K562 (cell line): ENCODE measurements around the gene ARHGAP9. TPM values are rescaled to one million over a fixed set of nuclear protein-coding genes. Genes with fewer than 3 reads are reported as not detected.

ENCODE experiments used
- CREB3 ChIP-seq: fragments of 450-650 bp; conservative IDR thresholded peaks from 2 replicates; pipeline ENCODE4 v1.6.1; 2016; ENCODE audit warnings: missing genetic modification characterization, low read depth, mild to moderate bottlenecking, missing compliant biosample characterization, moderate library complexity
- DMBX1 ChIP-seq: fragments of 250-450 bp; sonication (Bioruptor Pico); IDR thresholded peaks from 2 replicates; pipeline ENCODE4 v1.8.0; 2022; ENCODE audit warnings: inconsistent platforms, mild to moderate bottlenecking, moderate library complexity, borderline replicate concordance
- HCFC1 ChIP-seq: IDR thresholded peaks from 2 replicates; pipeline ENCODE4 v1.6.1; 2012; ENCODE audit warnings: low read depth, low read length, improper control_type of control experiment
- HDAC1 ChIP-seq, 2 experiments: fragments of 450-650 bp; IDR thresholded peaks; 2 replicates each; pipeline ENCODE4 v1.6.1; 2016 to 2017; ENCODE audit warnings: inconsistent platforms in 1 of 2, mild to moderate bottlenecking in 1 of 2, moderate library complexity in 1 of 2
- MAFK ChIP-seq: IDR thresholded peaks from 2 replicates; pipeline ENCODE4 v1.6.1; 2011; ENCODE audit warnings: low read length, improper control_type of control experiment
- NR2C2 ChIP-seq, 2 experiments: fragments of 200-800 bp in 1 of 2; sonication (Bioruptor generic) in 1 of 2; sonication (generic) in 1 of 2; formaldehyde crosslinking in 1 of 2; IDR thresholded peaks; 2 replicates each; pipeline versions ENCODE4 v1.6.1 to v1.8.0; 2016 to 2022; ENCODE audit warnings: mild to moderate bottlenecking in 1 of 2, missing compliant biosample characterization in 1 of 2, missing genetic modification characterization in 1 of 2, missing genetic modification reagents in 1 of 2
- POLR2AphosphoS5 ChIP-seq: IDR thresholded peaks from 2 replicates; pipeline ENCODE4 v1.6.1; 2011; ENCODE audit warnings: mild to moderate bottlenecking, low read depth, low read length, moderate library complexity; ENCODE audit not compliant: control insufficient read depth, insufficient read depth
- POLR2B ChIP-seq: fragments of 450-650 bp; IDR thresholded peaks from 2 replicates; pipeline ENCODE4 v1.6.1; 2018; ENCODE audit warnings: low read depth; ENCODE audit not compliant: partially characterized antibody
- SIN3B ChIP-seq: fragments of 450-650 bp; IDR thresholded peaks from 2 replicates; pipeline ENCODE4 v1.6.1; 2017; ENCODE audit warnings: low read depth, mild to moderate bottlenecking, moderate library complexity
- THRB ChIP-seq: fragments of 450-650 bp; formaldehyde crosslinking; conservative IDR thresholded peaks from 2 replicates; pipeline ENCODE4 v1.4.0; 2022; ENCODE audit warnings: mild to moderate bottlenecking, missing genetic modification characterization
- ZEB2 ChIP-seq: fragments of 450-650 bp; IDR thresholded peaks from 2 replicates; pipeline ENCODE4 v1.6.1; 2016
- ZKSCAN8 ChIP-seq: fragments of 200-800 bp; sonication (Bioruptor generic); IDR thresholded peaks from 2 replicates; pipeline ENCODE4 v1.6.1; 2016; ENCODE audit warnings: missing genetic modification characterization, missing compliant biosample characterization
- ZNF197 ChIP-seq: fragments of 200-800 bp; sonication (Bioruptor generic); IDR thresholded peaks from 2 replicates; pipeline ENCODE4 v1.6.1; 2016; ENCODE audit warnings: low read depth, missing genetic modification characterization, missing compliant biosample characterization
- ZNF384 ChIP-seq: IDR thresholded peaks from 2 replicates; pipeline ENCODE4 v1.6.1; 2012; ENCODE audit warnings: low read depth, low read length, improper control_type of control experiment
- ZNF395 ChIP-seq: fragments of 200-800 bp; sonication (Bioruptor generic); IDR thresholded peaks from 2 replicates; pipeline ENCODE4 v1.6.1; 2017; ENCODE audit warnings: missing genetic modification characterization, missing compliant biosample characterization
- ZNF444 ChIP-seq: fragments of 250-450 bp; sonication (Bioruptor Pico); IDR thresholded peaks from 2 replicates; pipeline ENCODE4 v1.4.0; 2020; ENCODE audit warnings: mild to moderate bottlenecking, moderate library complexity
- ZNF507 ChIP-seq: conservative IDR thresholded peaks from 2 replicates; pipeline ENCODE4 v1.6.1; 2017; ENCODE audit warnings: missing genetic modification characterization, missing compliant biosample characterization
- ZNF830 ChIP-seq: fragments of 250-450 bp; sonication (Bioruptor Pico); IDR thresholded peaks from 2 replicates; pipeline ENCODE4 v1.5.0; 2021; ENCODE audit warnings: mild to moderate bottlenecking
- ZSCAN32 ChIP-seq: fragments of 450-650 bp; formaldehyde crosslinking; IDR thresholded peaks from 2 replicates; pipeline ENCODE4 v1.4.0; 2020; ENCODE audit warnings: mild to moderate bottlenecking, moderate library complexity
- polyA plus RNA-seq, 8 experiments: library from polyadenylated mRNA; depleted of rRNA in 4 of 8; stranded (reverse) in 5 of 8; unstranded in 3 of 8; fragments of >200 nt; fragmentation: Nextera tagmentation in 2 of 8; fragmentation: Illumina TruSeq in 1 of 8; extraction: Ambion mirVana in 2 of 8; extraction: Trizol in 1 of 8; gene quantifications; 2 replicates each; pipeline versions ENCODE4 v1.2.1 to v1.2.3, GENCODE V29; 2011 to 2014; ENCODE audit warnings: inconsistent platforms in 1 of 8, missing spikeins in 1 of 8
- total RNA-seq, 7 experiments: library from RNA; depleted of rRNA in 6 of 7; stranded (reverse); fragments of >200 nt in 6 of 7; fragmentation: Illumina TruSeq in 2 of 7; extraction: Trizol in 2 of 7; gene quantifications; 2 replicates each; pipeline versions ENCODE4 v1.2.1 to v1.2.3, GENCODE V29; 2011 to 2021; ENCODE audit warnings: low replicate concordance in 1 of 7
- TF ChIP-seq, protein P1 (sequence below), 2 experiments: IDR thresholded peaks in 1 of 2; conservative IDR thresholded peaks in 1 of 2; 2 replicates each; pipeline ENCODE4 v1.6.1; 2016; ENCODE audit warnings: low read depth in 2 of 2, mild to moderate bottlenecking in 1 of 2, missing compliant biosample characterization in 1 of 2, missing genetic modification characterization in 1 of 2, moderate library complexity in 1 of 2

Gene ARHGAP9
- total and polyA plus RNA-seq, 9 of the 15 experiments (the other 6 are each of a cell fraction or from before 2014, with no cell fraction given) = 1.5 to 10.2 (median 5.1) TPM

- peak; percentile 44 for TF ChIP-seq HCFC1
- TF ChIP-seq SIN3B = no peak
- no peak for TF ChIP-seq ZNF444
- 0 out of 2 replicates have a peak, but pooled peaks have one; percentile 36 for TF ChIP-seq THRB (CRISPR knock-in tag)
- TF ChIP-seq MAFK = no peak; the same call in 1 of the 2 replicates
- peak; percentile 94 for TF ChIP-seq DMBX1 (CRISPR knock-in tag)
- TF ChIP-seq ZNF197 = peak; percentile 61; the same call in 1 of the 2 replicates
- TF ChIP-seq ZNF395 (CRISPR knock-in tag) = peak; percentile 95
- peak; percentile 79 for TF ChIP-seq ZKSCAN8 (CRISPR knock-in tag)
- TF ChIP-seq NR2C2 (CRISPR knock-in tag; IDR thresholded peaks at IDR 0.05) = no peak
- peak; percentile 75 for TF ChIP-seq NR2C2 (tag; IDR thresholded peaks at IDR 0.05)
- no peak for TF ChIP-seq ZNF384
- TF ChIP-seq ZEB2 = 0 out of 2 replicates have a peak, but pooled peaks have one; percentile 53
- TF ChIP-seq ZNF507 = no peak
- 0 out of 4 replicates have a peak, but pooled peaks of 1 of the 2 experiments have one; percentile 33 for TF ChIP-seq HDAC1 (IDR thresholded peaks at IDR 0.05)
- TF ChIP-seq CREB3 (tag) = 0 out of 2 replicates have a peak, but pooled peaks have one; percentile 66
- TF ChIP-seq ZNF830 = 0 out of 2 replicates have a peak, but pooled peaks have one; percentile 32
- peak; percentile 93 for TF ChIP-seq ZSCAN32
- peak; percentile 77 for TF ChIP-seq POLR2B
- TF ChIP-seq, protein P1, sequence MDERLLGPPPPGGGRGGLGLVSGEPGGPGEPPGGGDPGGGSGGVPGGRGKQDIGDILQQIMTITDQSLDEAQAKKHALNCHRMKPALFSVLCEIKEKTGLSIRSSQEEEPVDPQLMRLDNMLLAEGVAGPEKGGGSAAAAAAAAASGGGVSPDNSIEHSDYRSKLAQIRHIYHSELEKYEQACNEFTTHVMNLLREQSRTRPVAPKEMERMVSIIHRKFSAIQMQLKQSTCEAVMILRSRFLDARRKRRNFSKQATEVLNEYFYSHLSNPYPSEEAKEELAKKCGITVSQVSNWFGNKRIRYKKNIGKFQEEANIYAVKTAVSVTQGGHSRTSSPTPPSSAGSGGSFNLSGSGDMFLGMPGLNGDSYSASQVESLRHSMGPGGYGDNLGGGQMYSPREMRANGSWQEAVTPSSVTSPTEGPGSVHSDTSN (CRISPR knock-in tag; IDR thresholded peaks at IDR 0.05; ENCODE audit: low read depth) = peak; percentile 89
- TF ChIP-seq, protein P1 (tag; conservative IDR thresholded peaks at IDR 0.05; ENCODE audit: low read depth) = peak; percentile 97
- 0 out of 2 replicates have a peak, but pooled peaks have one; percentile 21 for TF ChIP-seq POLR2AphosphoS5
These were observed 24.9 kb downstream of the ARHGAP9 start, which contains the start of gene INHBE (continued) for GRCh38 chr12:57454566-57455373.
